ENCODE data around the gene NAE1. TPM values are rescaled to one million over a fixed set of nuclear protein-coding genes. Genes with fewer than 3 reads are reported as not detected.

The NAE1 gene
- total RNA-seq, 1 donor from 2014 or later: 397 TPM

DNA sequence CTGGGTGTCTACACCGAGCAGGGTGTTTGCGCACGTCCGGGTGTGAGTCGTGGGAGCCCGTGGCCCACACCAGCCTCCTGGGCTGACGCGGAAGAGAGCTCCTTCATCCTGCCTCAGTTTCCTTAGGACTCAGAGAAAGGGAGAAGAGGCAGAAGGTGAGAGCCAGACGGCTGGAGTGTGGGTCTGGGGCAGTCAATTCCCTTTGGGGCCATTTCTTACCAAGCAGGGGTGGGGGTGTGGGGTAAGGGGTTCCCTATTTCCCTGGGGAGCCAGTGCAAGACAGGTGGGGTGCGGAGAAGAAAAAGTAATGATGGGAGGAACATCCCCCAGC is 14.3 kb upstream of the NAE1 start:
- Mint-ChIP-seq H3K4me3 (peak overlapping the region; percentile 68), H3K27ac (no peak overlapping the region), H3K36me3 (no peaks in the 10 kb centered on the region), H3K27me3 (ENCODE audit: insufficient read depth, low read depth) (peaks cover 54% of the 10 kb centered on the region), H3K9me3 (no peaks in the 10 kb centered on the region), H3K4me1 (peaks cover 5% of the 10 kb centered on the region)
- H3K79me2 ChIP-seq (ENCODE audit: low read depth): no peaks in the 10 kb centered on the region
- peak overlapping the region; percentile 63 for H3K4me3 ChIP-seq
- no peaks in the 10 kb centered on the region for H4K20me1 ChIP-seq (ENCODE audit: low read depth)
- no peak for DNase-seq (ENCODE audit: low spot score)
- H2AFZ ChIP-seq (replicated peaks): peak overlapping the region; percentile 65
- peaks cover 81% of the 10 kb centered on the region for H3K27me3 ChIP-seq
- H3K36me3 ChIP-seq: no peaks in the 10 kb centered on the region
- peaks cover 7% of the 10 kb centered on the region for H3K4me1 ChIP-seq
- H3K9me3 ChIP-seq (ENCODE audit: low read depth): no peaks in the 10 kb centered on the region
- H3K9ac ChIP-seq: no peak overlapping the region
- no peaks in the 10 kb centered on the region for H3F3A ChIP-seq (ENCODE audit: low read depth)
- H3K27ac ChIP-seq: no peak overlapping the region
- H3K4me2 ChIP-seq: peak overlapping the region; percentile 93
- TF ChIP-seq EZH2 (IDR thresholded peaks at IDR 0.05): peak; percentile 21
- TF ChIP-seq, protein P1, sequence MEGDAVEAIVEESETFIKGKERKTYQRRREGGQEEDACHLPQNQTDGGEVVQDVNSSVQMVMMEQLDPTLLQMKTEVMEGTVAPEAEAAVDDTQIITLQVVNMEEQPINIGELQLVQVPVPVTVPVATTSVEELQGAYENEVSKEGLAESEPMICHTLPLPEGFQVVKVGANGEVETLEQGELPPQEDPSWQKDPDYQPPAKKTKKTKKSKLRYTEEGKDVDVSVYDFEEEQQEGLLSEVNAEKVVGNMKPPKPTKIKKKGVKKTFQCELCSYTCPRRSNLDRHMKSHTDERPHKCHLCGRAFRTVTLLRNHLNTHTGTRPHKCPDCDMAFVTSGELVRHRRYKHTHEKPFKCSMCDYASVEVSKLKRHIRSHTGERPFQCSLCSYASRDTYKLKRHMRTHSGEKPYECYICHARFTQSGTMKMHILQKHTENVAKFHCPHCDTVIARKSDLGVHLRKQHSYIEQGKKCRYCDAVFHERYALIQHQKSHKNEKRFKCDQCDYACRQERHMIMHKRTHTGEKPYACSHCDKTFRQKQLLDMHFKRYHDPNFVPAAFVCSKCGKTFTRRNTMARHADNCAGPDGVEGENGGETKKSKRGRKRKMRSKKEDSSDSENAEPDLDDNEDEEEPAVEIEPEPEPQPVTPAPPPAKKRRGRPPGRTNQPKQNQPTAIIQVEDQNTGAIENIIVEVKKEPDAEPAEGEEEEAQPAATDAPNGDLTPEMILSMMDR (IDR thresholded peaks at IDR 0.05): no peak

DNA sequence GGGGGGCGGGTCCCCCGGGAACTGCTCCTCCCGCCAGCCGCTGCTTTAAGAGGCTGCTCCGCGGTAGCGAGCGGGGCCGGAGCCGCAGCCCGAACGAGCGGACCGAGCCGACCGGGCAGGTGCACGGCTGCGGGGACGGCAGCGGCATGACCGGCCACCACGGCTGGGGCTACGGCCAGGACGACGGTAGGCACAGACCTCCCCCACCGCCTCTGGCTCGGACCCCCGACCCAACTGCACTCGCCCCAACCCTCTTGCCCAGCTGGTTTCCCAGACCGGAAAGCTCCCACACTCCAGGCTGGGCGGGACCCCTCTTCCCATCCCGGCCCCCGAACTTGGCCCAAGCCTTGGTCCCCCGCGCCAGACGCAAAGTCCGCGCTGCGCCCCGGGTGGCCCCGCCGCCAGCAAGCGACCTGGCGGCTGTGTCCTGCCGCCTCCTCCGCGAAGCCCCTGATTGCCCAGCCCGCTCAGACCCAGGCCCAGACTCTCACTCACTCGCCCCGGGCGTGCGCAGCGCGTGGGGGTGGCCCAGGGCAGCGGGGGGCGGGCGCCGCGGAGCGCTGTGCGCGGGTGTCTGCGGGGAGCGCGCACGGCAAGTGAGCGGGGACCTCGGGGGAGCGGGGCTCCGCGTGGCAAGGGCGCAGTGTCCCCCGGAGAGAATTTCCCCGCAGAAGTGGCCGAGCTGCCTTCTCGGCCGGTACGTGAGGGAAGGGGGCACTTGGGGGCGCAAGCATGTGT is 13.7 kb upstream of the NAE1 start, which contains the start of gene CA7:
TSS of gene CA7 (plus strand) at position 73 of the 738 bp plus-strand sequence. CDS start at position 147, 74 bp downstream.
- Mint-ChIP-seq H3K4me1 (peaks cover 5% of the 10 kb centered on the region), H3K27ac (no peak within 1 kb of the TSS), H3K9me3 (no peaks in the 10 kb centered on the region), H3K36me3 (no peaks in the 10 kb centered on the region), H3K27me3 (ENCODE audit: insufficient read depth, low read depth) (peaks cover 56% of the 10 kb centered on the region), H3K4me3 (peak within 1 kb of the TSS; percentile 86)
- Histone ChIP-seq H3K9ac (no peak within 1 kb of the TSS), H3K4me1 (peaks cover 7% of the 10 kb centered on the region), H3K9me3 (ENCODE audit: low read depth) (no peaks in the 10 kb centered on the region), H3K27me3 (peaks cover 86% of the 10 kb centered on the region), H3K79me2 (ENCODE audit: low read depth) (no peaks in the 10 kb centered on the region), H2AFZ (replicated peaks) (peak within 1 kb of the TSS; percentile 65), H3F3A (ENCODE audit: low read depth) (no peaks in the 10 kb centered on the region), H3K27ac (no peak within 1 kb of the TSS), H3K36me3 (no peaks in the 10 kb centered on the region), H4K20me1 (ENCODE audit: low read depth) (no peaks in the 10 kb centered on the region), H3K4me3 (peak within 1 kb of the TSS; percentile 63), H3K4me2 (peak within 1 kb of the TSS; percentile 93)
- DNase-seq (ENCODE audit: low spot score): peak; percentile 34
- TF ChIP-seq, protein P1 (IDR thresholded peaks at IDR 0.05): no peak
- TF ChIP-seq EZH2phosphoT487 (IDR thresholded peaks at IDR 0.05) (peak; percentile 93), EZH2 (IDR thresholded peaks at IDR 0.05) (peak; percentile 95)

DNA sequence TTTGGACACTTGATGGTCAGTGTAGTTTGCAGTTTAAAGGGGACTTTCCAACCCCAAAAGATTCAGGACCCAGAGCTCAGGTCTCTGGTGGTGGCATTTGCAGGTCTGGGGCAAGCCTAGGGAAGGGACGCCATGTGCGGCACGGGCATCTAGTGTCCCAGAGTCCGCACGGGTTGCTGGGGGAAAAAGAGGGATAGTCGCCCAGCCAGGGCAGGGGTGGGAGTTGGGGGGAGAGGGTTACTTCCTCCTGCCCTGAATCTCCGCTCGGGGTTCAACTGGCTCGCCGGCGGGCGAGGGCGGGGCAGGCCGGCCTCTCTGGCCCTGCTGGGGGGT is 13.2 kb upstream of the NAE1 start:
- Mint-ChIP-seq H3K4me1 (peaks cover 5% of the 10 kb centered on the region), H3K9me3 (no peaks in the 10 kb centered on the region), H3K4me3 (peak overlapping the region; percentile 86), H3K27me3 (ENCODE audit: insufficient read depth, low read depth) (peaks cover 56% of the 10 kb centered on the region), H3K36me3 (no peaks in the 10 kb centered on the region), H3K27ac (no peak overlapping the region)
- peak overlapping the region; percentile 65 for H2AFZ ChIP-seq (replicated peaks)
- peaks cover 7% of the 10 kb centered on the region for H3K4me1 ChIP-seq
- H3K79me2 ChIP-seq (ENCODE audit: low read depth): no peaks in the 10 kb centered on the region
- TF ChIP-seq EZH2phosphoT487 (IDR thresholded peaks at IDR 0.05): no peak
- TF ChIP-seq, protein P1 (IDR thresholded peaks at IDR 0.05): no peak
- H3K4me2 ChIP-seq: peak overlapping the region; percentile 93
- DNase-seq (ENCODE audit: low spot score): peak; percentile 61
- peaks cover 92% of the 10 kb centered on the region for H3K27me3 ChIP-seq
- no peaks in the 10 kb centered on the region for H3K36me3 ChIP-seq
- H3K4me3 ChIP-seq: peak overlapping the region; percentile 63
- no peak overlapping the region for H3K9ac ChIP-seq
- no peaks in the 10 kb centered on the region for H3K9me3 ChIP-seq (ENCODE audit: low read depth)
- H3K27ac ChIP-seq: no peak overlapping the region
- H3F3A ChIP-seq (ENCODE audit: low read depth): no peaks in the 10 kb centered on the region
- H4K20me1 ChIP-seq (ENCODE audit: low read depth): no peaks in the 10 kb centered on the region

Measured in neural progenitor cell (in vitro differentiated cells).